ENCODE measurements around the gene SPSB3.

Gene SPSB3

DNA sequence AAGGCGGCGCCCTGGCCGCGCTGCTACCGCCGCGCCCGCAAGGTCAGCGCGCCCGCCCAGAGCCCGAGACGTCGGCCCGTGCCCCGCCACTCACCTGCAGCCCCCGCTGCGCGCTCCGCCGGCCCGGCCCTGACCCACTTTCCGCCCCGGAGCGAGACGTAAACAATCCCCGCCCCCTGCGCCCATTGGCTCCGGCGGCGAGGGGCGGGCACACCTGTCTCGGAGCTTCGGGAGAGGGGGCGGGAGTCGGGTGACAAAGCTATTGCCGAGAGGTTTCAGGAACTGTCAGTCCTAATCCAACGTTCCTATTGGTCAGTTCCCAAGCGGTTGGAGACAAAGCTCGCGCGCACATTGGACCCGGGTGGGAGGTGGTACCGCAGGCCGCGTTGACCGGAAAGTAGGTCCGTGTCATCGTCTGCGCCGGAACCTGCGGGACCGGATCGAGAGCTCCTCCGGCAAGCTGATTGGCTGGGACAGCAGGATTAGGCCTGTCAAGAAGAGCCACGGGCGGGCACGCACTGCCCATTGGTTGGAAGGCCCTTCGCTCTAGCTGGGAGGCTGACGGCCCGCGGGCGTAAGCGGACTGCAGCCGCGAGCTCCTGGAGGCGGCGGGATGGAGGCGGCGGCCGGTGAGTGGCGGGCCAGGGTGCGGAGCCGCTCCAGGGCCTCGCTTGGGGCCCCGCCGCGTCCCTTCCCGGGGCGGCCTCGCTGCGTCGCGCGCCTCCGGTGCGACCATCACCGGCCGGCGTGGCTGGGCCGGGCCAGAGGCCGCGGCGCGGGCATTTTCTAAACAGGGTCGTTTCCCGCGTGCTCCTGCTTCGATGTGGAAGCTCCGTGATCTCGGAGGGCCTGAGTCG is at the start of gene SPSB3, which contains the start of gene NUBP2:
Gene SPSB3 (minus strand): TSS at position 164 of the 857 bp plus-strand sequence. CDS start 1,088 bp downstream, outside the sequence.
Gene NUBP2 (plus strand): TSS at position 553 of the 857 bp plus-strand sequence. CDS start 61 bp downstream, at position 614.
- peak; percentile 90 to 93 for DNase-seq

DNA sequence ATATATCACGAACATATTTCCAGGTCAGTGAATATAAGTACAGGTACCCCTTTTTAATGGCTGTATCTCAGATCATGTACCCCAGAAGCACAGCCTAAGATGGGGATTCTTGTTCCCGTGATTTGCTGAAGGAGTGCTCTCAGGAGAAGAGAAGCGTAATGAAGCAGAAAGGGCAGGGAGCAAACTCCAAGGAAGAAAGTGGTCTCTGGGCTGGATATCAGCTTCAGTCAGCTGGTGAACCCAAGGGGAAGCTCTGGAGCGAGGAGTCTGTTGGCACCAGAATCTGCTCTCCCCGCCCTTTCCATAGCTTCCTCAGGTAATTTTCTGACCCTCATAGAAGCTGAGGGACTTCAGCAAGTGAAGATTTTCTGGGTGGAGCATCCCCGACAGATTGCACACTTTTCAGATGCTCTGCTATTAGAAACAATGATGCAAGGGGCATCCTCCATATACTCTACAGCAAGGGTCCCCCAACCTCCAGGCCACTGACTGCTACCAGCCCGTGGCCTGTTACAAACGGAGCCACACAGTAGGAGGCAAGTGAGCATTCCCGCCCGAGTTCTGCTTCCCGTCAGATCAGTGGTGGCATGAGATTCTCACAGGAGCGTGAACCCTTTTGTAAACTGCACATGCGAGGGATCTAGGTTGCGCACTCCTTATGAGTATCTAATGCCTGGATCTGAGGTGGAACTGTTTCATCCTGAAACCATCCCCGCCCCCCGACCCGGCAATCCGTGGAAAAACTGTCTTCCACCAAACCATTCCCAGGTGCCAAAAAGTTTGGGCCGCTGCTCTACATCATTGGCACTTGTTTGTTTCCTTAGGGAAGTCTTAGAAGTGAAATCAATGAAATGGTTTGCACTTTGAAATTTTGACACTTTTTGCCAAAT is 49.1 kb upstream of the SPSB3 start:
- DNase-seq = no peak

DNA sequence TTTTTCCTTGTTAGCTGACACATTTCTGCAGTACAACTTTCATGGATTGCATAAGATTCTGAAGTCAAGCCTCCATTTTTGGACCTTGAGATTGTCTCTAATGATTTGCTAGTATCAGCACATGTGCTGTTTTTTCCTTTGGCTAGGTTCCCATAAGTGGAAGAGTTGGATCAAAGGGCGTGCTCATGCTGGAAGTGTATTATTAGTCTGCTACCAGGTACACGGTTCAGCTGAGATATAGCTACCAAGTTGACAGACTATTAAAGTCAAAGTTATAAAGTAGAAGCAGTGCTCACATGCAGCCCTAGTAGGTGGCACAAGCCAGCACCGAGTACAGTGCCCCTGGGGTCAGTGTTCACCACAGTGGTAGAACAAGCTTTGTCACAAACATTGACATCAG is 47.8 kb upstream of the SPSB3 start:
- no peak for DNase-seq

DNA sequence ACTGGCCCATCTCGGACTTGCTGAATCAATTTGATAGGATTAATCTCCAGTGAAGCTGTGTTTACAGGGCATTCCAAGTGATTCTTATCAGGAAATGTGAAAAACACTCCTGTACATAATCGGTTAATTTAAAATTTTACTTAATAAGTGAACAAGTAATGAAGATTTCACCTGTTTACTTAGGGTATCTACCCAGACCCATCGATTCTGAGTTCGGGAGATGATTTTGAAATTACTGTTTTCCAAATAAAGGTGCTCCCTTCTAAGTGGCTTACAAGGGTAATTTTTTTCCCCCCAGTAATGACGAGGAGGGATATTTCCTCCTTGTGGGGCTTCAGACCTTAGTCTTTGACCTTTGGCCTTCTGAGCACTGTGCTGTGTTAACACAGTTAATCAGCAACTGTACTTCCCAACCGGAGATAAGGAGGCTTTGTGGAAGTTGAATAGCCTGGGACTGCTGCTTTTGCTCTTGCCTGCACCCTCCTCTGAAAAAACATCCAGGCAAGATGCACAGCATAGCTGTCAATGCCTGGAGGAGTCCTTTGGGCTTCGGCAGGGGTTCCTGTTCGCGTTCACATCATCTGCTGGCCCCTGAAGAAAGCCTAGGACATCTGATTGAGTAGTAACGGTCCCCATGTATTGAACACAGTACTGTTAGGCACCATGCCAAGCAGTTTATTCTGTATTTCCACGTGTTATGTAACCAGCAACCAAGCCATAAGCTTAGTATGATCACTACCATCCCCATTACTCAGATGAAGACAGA is 46.5 kb upstream of the SPSB3 start:
- DNase-seq = no peak

DNA sequence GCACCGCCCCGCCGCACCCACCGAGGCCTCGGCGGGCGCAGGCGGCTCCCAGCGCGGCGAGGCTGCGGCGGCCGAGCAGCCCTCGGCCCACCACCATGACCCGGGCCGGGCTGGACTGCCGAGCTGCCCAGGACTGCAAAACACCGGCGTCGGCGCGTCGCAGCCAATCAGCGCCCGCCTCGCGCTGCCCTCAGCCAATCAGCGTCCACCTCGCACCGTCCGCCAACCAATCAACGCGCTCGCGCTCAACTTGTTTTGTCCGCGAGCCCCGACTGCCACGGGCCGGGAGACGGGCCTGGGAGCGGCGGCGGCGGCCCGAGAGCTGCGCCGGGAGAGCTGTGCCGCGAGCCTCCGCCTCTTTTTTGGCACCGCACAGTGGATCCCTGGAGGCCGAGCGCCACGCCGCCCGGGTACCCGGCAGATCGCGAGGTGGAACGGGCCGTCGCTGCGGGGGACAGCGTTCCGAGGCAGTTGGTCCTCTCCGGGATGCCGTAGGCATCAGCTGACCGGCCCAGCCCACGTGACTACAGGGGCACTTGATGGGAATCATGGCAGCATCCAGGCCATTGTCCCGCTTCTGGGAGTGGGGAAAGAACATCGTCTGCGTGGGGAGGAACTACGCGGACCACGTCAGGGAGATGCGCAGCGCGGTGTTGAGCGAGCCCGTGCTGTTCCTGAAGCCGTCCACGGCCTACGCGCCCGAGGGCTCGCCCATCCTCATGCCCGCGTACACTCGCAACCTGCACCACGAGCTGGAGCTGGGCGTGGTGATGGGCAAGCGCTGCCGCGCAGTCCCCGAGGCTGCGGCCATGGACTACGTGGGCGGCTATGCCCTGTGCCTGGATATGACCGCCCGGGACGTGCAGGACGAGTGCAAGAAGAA is 44.6 kb upstream of the SPSB3 start, which contains the start of the genes FAHD1 and HAGH:
Gene FAHD1 (plus strand): TSS at position 516 of the 883 bp plus-strand sequence. CDS start 33 bp downstream, at position 549.
Gene HAGH (minus strand): TSS at position 135 of the 883 bp plus-strand sequence. CDS start 38 bp downstream, at position 97.
- peak; percentile 50 for DNase-seq

DNA sequence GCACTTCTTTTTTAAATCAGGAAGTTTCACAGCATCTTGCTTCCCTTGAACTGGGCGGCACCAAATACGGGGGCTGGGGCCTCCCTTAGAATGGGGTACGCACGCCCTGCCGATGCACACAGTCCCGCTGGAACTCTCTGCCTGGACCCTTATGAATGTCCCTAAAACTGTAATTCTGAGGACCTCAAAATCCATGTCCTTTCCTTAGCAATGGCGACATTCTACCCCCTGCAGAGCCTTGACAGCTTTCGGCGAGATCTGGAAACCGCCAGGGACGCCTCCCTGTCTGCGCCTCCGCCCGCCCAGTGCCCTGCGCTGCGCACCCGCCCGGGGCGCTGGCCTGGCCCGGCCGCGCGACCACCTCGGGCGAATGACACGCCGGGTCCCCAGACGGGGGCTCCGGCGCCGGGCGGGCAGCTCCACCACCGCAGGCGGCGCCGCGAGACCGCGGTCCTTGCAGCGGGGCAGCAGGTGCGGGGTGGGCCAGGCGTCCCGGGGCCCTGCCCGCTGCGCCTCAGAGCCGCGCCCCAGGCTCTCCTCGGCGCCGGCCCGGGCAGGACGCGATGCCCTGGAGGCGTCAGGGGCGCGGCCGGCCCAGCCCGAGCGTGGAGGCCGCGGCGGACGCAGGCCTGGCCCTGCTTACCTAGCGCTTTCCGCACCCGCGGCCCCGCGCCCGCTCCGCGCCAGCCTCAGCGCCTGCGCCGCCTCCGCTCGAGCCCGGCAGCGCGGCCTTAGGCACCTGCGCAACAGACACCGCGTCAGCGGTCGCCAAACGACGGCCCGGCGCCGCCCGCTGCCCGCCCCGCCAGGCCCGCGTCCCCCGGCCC is 43.7 kb upstream of the SPSB3 start:
- peak; percentile 8 to 36 for DNase-seq

DNA sequence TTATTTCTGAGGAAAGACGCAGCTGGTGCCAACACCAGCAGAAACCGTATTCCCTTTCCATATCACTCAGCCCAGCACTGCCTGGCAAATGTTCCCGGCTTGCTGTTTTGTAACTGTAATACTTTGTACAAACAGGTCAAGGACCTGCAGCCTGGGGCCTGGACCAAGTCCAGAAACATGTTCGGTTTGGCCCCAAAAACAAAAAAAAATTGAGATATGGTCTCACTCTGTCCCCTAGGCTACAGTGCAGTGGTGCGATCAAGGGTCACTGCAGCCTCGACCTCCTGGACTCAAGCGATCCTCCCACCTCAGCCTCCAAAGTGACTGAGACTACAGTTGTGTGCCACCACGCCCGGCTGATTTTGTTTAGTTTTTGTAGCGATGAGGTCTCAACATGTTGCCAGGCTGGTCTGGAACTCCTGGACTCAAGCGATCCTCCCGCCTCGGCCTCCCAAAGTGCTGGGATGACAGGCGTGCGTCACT is 43.1 kb upstream of the SPSB3 start:
- no peak for DNase-seq

DNA sequence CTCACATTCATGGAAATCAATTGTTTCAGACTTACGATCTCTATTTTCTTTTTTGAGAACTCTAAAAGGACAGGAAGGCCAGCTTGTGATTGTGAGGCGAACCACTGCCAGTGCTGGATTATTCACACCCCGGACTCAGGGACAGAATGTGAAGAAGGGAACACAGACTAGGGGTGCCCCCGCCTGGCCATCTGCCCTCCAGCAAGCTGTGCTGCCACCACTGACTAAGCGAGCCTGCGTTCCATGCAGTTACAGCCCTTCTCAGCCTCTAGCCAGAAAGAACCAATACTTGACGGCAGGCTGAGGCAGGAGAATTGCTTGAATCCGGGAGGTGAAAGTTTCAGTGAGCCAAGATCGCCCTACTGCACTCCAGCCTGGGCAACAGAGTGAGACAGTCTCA is 41.5 kb upstream of the SPSB3 start:
- peak; percentile 50 to 52 for DNase-seq

DNA sequence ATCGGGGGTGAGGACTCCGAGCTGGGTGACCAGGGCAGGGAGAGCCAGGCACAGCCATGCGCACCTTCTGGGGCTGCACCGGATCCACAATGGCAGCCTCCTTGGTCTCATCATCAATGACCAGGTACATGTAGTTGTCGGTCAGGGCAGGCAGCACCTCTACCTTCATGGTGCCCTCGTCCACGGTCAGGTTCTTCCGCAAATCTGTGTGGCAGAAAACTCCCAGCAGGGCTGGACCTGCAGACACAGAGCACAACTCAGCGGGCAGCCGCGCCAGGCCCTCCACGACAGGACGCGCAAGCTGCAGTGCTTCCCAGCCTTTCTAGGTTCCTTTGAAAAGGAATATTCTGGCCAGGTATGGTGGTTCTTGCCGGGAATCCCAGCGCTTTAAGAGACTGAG is 40.4 kb upstream of the SPSB3 start:
- no peak for DNase-seq

DNA sequence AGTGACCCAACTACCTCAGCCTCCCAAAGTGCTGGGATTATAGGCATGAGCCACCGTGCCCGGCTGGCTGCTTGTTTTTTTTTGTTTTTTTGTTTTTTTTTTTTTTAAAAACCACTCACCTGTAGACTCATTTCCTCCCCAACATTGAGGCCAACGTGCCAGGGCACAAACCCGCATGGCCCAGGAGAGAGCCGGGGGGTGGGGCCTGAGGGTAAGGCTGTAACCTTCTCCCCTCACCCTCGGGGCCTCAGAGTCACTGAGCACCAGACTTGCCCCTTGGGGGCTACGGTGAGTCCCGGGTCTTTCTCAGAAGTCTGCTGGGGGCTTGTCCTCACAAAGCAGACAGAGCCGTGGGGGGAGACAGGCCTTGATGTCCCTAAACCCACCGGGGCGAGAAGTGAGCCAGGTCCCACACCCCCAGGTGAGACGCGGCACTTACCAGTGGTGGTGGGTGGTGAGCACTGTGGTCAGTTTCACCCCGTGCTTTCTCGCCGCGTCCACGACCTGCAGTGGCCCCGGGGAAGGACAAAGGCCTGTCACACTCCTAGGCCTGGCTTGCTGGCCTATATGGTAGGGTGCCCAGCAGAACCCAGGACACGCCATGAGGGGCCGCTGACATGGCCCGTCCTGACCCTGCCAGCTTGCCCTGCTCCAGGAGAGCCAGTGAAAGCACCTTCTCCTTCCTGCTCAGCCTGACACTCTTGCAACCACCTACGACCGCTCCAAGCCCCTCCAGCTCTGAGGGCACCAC is 39.7 kb upstream of the SPSB3 start:
- DNase-seq = no peak

DNA sequence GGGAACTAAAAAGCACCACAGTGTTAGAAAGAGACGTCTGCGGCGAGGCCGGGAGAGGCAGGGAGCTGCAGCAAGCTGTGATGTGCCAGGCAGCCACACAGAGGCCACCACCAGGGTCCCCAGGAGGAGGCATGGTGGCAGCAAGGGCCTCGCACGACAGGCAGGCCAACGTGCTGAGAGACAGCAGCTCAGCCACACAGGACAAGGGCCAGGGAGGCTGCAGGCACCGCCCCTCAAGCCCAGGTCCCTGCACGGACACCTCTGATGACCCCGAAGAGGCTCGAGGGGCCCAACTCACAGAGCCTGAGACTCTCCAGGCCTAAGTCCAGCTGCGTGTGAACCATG is 38.5 kb upstream of the SPSB3 start:
- DNase-seq = no peak

DNA sequence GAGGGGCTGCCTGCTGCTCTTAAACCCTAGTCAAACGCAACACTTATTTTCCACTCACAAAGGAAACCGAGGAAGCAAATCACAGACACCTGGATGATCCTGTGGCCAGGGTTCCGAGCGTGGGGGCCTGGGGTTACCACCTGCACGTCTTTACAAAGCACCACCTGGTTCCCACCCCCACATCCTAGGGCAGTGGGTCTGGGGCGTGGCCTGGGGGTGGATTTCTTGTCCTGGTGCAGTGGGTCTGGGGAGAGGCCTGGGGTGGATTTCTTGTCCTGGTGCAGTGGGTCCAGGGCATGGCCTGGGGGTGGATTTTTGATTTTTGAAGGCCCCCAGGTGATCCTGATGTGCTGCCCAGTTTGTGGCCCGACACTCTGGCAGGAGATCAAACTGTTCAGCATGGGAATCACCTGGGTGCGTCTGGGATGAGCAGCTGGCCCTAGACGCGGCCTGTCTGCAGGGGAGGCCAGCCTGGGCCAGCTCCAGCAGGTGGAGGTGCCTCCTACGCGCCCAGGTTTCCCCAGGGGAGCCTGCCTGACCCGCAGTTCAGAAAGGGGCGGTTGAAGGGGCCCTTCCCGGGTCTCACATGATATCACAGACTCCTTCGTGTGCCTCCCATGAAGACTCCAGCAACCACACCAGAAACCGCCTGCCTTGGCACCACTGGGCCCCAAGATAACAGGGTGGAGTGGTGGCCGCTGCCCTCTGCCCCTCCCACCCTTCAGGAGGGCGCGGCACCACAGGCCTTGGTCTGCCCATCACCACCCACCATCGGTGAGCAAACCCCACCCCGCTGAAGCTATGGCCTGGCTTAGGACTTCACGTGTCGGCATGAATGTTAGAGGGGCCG is 38.0 kb upstream of the SPSB3 start:
- no peak for DNase-seq

DNA sequence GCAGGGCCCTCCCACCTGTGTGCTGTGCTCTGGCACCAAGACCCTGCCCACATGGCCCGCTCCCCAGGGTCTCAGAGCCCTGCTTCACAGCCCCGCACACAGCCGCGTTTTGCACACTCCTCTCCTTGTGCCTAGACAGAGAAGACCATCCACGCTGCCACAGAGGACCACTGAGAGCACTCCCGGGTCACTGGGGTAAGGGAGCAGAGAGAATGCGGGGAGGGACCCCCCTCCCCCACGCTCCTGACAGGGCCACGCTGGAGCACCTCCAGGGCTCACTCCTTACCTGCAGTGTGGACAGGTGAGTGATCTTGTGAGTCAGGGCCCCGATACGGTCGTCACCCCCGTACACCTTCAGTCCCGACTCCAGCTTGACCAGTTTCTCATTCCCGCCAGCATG is 37.2 kb upstream of the SPSB3 start:
- no peak for DNase-seq

DNA sequence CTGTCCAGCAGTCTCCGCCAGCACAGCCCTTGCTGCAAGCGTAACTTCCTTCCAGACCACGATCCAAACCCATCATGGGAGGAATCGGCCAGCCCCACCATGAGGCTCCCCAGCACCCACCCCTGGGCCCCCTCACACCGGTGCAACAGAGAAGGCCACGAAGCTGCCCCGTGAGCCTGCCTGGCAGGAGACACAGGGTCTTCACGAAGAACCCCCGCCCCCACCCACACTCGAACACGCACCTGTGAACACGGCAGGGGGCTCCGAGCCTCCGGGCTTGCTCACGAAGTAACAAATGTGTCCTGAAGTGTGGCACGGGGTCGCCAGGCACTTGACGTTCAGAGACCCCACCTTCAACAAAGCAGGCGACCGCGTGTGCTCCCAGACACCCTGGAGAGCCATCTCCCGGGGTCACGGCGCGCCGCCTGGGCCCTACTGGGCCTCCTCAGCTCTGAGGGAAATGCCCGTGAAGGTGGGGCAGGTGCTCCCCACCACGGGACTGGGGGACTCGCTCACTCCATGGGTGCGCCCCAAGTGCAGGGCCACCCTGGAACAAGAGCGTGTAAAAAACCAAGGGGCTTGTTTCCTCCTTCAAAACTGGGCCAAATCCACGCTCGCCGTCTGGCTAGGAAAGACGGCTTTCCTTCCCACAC is 36.6 kb upstream of the SPSB3 start:
- DNase-seq = no peak

DNA sequence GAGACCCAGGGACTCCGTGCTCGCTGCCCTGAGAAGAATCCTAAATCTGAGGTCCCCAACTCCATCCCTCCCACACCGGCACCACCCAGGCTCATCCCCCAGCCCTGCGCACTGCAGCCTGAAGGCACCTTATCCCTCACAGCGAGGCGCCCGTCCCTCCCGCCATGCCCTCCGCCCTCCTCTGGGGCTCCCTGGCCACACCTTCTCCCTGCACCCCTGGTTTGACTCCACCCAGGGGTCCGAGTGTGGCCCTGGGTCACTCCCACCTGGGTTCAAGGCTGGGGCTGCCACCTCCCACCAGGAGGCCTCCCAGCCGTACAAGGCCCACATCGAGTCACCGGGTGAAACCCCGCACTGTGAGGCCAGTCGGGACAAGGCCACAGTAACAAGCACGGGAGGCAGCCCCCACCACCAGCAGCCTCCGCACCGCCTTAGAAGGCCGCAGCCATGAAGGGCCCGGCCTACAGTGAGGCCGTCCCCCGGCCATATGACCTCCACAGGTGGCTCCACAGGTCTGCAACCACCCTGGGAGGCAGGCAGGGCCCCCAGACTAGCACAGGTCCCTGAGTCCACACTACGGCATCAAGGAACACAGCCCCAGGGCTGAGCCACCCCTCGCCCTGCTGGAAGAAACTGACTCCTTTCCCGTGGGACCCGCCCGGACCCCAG is 36.0 kb upstream of the SPSB3 start:
- no peak for DNase-seq

DNA sequence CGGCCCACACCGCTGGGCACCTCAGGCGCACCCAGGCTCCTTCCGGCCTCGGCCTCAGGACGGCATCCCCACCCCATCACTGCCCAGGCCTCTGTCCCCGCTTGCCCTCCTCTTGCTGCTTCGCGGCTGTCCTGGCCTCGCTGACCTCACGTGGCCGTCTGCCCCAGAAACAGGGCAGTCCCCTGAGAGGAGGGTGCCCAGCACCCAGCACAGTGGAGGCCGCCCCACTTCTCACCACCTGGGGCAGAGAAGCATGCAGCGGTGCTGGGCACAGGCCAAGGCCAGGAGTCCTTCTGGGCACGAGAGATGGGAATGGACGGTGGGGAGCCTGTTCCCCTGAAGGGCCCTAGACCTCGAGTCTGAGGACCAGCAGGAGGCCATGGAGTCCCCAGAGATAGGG is 35.3 kb upstream of the SPSB3 start:
- DNase-seq = no peak

DNA sequence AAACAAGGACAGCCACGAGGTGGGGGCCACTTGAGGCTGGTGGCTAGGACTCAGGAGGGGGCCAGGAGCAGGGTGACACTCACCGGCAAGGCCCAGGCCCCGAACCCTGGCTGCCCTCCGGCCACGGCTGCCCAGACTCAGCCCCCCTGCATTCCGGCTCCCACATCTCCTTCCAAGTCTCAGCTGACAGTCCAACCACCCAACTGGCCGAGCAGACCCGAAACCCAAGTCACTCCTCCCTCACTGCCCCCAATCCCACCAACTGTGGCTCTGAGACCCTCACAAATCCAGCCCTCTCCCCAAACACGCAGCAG is 34.9 kb upstream of the SPSB3 start:
- no peak for DNase-seq
